ENCODE measurements around the gene CCDC87. TPM values are rescaled to one million over a fixed set of nuclear protein-coding genes. Genes with fewer than 3 reads are reported as not detected.

Gene CCDC87
- total RNA-seq, 1 donor from 2014 or later, result 0.22 TPM

DNA sequence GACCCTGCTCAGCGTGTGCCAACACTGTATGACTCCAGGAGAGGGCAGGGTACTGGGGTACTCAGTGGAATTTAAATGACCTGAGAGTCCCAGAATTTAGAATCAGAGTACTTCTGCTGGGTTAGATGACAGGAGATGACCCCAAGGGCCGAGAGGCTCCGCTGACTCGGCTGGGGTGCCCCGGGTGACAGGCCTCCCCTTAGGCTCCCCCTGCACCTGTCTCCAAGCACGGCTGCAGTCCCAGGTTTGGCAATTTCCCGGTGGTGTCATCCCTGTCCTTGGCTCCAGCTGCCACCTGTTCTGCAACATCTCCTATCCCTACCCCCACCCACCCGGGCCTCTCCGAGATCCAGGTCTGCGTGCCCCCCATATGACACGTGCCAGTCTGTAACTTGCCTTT is 44.8 kb downstream of the CCDC87 start:
- H3K27ac ChIP-seq, result no peak overlapping the region
- no peaks in the 10 kb centered on the region for H3K9me3 ChIP-seq (ENCODE audit: low read depth)
- peak overlapping the region; percentile 87 for H3K4me2 ChIP-seq
- Mint-ChIP-seq H3K27me3 (ENCODE audit: insufficient read depth, low read depth) (peaks cover 24% of the 10 kb centered on the region), H3K4me1 (peaks cover 42% of the 10 kb centered on the region), H3K4me3 (peak overlapping the region; percentile 85), H3K9me3 (no peaks in the 10 kb centered on the region), H3K27ac (no peak overlapping the region), H3K36me3 (peaks cover 3% of the 10 kb centered on the region)
- H3K4me1 ChIP-seq, result peaks cover 32% of the 10 kb centered on the region
- TF ChIP-seq, protein P1, sequence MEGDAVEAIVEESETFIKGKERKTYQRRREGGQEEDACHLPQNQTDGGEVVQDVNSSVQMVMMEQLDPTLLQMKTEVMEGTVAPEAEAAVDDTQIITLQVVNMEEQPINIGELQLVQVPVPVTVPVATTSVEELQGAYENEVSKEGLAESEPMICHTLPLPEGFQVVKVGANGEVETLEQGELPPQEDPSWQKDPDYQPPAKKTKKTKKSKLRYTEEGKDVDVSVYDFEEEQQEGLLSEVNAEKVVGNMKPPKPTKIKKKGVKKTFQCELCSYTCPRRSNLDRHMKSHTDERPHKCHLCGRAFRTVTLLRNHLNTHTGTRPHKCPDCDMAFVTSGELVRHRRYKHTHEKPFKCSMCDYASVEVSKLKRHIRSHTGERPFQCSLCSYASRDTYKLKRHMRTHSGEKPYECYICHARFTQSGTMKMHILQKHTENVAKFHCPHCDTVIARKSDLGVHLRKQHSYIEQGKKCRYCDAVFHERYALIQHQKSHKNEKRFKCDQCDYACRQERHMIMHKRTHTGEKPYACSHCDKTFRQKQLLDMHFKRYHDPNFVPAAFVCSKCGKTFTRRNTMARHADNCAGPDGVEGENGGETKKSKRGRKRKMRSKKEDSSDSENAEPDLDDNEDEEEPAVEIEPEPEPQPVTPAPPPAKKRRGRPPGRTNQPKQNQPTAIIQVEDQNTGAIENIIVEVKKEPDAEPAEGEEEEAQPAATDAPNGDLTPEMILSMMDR (IDR thresholded peaks at IDR 0.05), result no peak
- no peak for TF ChIP-seq EZH2 (IDR thresholded peaks at IDR 0.05)
- TF ChIP-seq EZH2phosphoT487 (IDR thresholded peaks at IDR 0.05), result no peak
- no peaks in the 10 kb centered on the region for H3K27me3 ChIP-seq
- no peak overlapping the region for H3K9ac ChIP-seq
- no peak overlapping the region for H2AFZ ChIP-seq (replicated peaks)
- peaks cover 46% of the 10 kb centered on the region for H3F3A ChIP-seq (ENCODE audit: low read depth)
- peaks cover 15% of the 10 kb centered on the region for H4K20me1 ChIP-seq (ENCODE audit: low read depth)
- no peaks in the 10 kb centered on the region for H3K79me2 ChIP-seq (ENCODE audit: low read depth)
- peak overlapping the region; percentile 71 for H3K4me3 ChIP-seq
- no peaks in the 10 kb centered on the region for H3K36me3 ChIP-seq
- DNase-seq (ENCODE audit: low spot score), result no peak

DNA sequence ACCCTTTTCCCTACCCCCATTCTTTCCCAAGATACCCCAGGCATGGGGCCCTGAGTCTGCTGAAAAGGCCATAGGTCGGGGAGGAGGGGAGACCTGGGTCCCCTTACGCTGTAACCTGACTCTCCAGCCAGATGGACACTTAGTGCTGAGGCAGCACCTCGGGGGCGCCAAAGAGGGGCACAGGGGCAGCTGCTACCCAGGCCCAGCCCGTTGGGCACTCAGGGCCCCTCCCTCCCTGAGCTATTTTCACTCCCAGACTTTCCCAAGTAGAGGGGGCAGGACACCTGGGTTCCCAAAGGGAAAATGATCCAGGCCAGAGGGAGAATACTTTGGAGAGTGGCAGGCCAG is 45.2 kb downstream of the CCDC87 start:
- peaks cover 46% of the 10 kb centered on the region for H3F3A ChIP-seq (ENCODE audit: low read depth)
- H3K27me3 ChIP-seq, result no peaks in the 10 kb centered on the region
- H3K27ac ChIP-seq, result no peak overlapping the region
- TF ChIP-seq EZH2 (IDR thresholded peaks at IDR 0.05), result no peak
- TF ChIP-seq, protein P1 (IDR thresholded peaks at IDR 0.05), result peak; percentile 18
- TF ChIP-seq EZH2phosphoT487 (IDR thresholded peaks at IDR 0.05), result no peak
- Mint-ChIP-seq H3K27me3 (ENCODE audit: insufficient read depth, low read depth) (peaks cover 25% of the 10 kb centered on the region), H3K4me3 (peak overlapping the region; percentile 85), H3K27ac (no peak overlapping the region), H3K36me3 (peaks cover 3% of the 10 kb centered on the region), H3K4me1 (peaks cover 46% of the 10 kb centered on the region), H3K9me3 (no peaks in the 10 kb centered on the region)
- no peaks in the 10 kb centered on the region for H3K36me3 ChIP-seq
- no peak overlapping the region for H3K9ac ChIP-seq
- peaks cover 15% of the 10 kb centered on the region for H4K20me1 ChIP-seq (ENCODE audit: low read depth)
- peak overlapping the region; percentile 87 for H3K4me2 ChIP-seq
- H2AFZ ChIP-seq (replicated peaks), result no peak overlapping the region
- DNase-seq (ENCODE audit: low spot score), result peak; percentile 88
- no peaks in the 10 kb centered on the region for H3K79me2 ChIP-seq (ENCODE audit: low read depth)
- H3K4me3 ChIP-seq, result peak overlapping the region; percentile 71
- no peaks in the 10 kb centered on the region for H3K9me3 ChIP-seq (ENCODE audit: low read depth)
- peaks cover 32% of the 10 kb centered on the region for H3K4me1 ChIP-seq

DNA sequence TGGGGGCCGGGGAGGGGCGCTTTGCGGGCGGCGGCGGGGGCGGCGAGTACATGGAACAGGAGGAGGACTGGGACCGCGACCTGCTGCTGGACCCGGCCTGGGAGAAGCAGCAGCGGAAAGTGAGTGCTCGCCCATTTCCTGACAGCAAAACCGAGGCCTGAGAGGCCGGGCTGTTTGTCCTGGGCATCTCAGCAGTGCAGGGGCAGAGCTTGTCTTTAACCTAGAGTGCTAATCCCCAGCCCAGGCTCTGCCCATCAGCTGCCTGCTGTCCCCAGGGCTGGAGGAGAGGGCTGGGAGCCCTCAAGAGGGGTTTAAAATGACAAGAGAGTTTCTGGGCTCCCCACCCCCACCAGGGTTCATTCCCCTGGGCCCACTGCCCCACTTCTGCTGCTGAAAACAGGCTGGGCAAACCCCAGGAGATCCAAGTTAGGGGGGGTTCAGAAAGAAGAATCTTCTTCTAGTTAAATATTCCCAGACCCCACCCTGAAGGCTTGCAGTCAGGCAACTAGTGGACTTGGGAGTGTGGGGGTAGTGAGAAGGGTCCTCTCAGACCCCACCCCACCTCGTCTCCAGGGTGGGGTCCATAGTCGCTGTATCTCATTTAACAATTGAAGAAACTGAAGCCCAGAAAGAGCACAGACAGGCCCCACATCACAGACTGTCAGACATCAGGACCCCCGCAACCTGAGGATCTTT is 45.7 kb downstream of the CCDC87 start:
- Histone ChIP-seq H3K9ac (no peak overlapping the region), H3K36me3 (no peaks in the 10 kb centered on the region), H3F3A (ENCODE audit: low read depth) (peaks cover 46% of the 10 kb centered on the region), H3K4me1 (peaks cover 32% of the 10 kb centered on the region), H3K9me3 (ENCODE audit: low read depth) (no peaks in the 10 kb centered on the region), H3K27ac (no peak overlapping the region), H3K4me2 (peak overlapping the region; percentile 87), H4K20me1 (ENCODE audit: low read depth) (peaks cover 15% of the 10 kb centered on the region), H3K27me3 (no peaks in the 10 kb centered on the region), H2AFZ (replicated peaks) (no peak overlapping the region), H3K4me3 (peak overlapping the region; percentile 71), H3K79me2 (ENCODE audit: low read depth) (no peaks in the 10 kb centered on the region)
- no peak overlapping the region for H3K27ac Mint-ChIP-seq
- TF ChIP-seq EZH2 (IDR thresholded peaks at IDR 0.05) (no peak), EZH2phosphoT487 (IDR thresholded peaks at IDR 0.05) (no peak)
- TF ChIP-seq, protein P1 (IDR thresholded peaks at IDR 0.05), result no peak
- H3K9me3 Mint-ChIP-seq, result no peaks in the 10 kb centered on the region
- DNase-seq (ENCODE audit: low spot score), result peak; percentile 67
- H3K36me3 Mint-ChIP-seq, result peaks cover 3% of the 10 kb centered on the region
- peak overlapping the region; percentile 85 for H3K4me3 Mint-ChIP-seq
- H3K27me3 Mint-ChIP-seq (ENCODE audit: insufficient read depth, low read depth), result peaks cover 25% of the 10 kb centered on the region
- peaks cover 52% of the 10 kb centered on the region for H3K4me1 Mint-ChIP-seq
